GM21825 (cell line): Measurements from ENCODE around the gene FANCC.
"Not testable (repeated sequence)": the region's sequence is repeated elsewhere in the genome, so short reads cannot be mapped to it uniquely, and the experiment has no call there.

ENCODE experiments used
- ATAC-seq: cut with Tn5 transposase; IDR thresholded peaks from one replicate; pipeline ENCODE4 v1.9.1; 2021; ENCODE audit warnings: mild to moderate bottlenecking, moderate library complexity; ENCODE audit not compliant: unreplicated experiment

The FANCC gene

DNA sequence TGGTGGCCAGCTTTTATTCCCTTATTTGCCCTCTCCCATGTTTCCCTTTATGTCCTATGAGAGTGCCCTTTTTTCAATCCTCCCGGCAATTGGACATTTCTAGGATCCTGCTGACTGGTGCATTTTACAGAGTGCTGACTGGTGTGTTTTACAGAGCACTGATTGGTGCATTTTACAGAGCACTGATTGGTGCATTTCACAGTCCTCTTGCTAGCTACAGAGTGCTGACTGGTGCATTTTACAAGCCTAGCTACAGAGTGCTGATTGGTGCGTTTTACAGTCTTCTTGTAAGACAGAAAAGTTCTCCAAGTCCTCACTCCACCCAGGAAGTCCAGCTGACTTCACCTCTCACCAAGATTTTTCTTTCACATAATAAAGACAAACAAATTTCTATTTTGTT is 15.4 kb upstream of the FANCC start:
- no peak for ATAC-seq

DNA sequence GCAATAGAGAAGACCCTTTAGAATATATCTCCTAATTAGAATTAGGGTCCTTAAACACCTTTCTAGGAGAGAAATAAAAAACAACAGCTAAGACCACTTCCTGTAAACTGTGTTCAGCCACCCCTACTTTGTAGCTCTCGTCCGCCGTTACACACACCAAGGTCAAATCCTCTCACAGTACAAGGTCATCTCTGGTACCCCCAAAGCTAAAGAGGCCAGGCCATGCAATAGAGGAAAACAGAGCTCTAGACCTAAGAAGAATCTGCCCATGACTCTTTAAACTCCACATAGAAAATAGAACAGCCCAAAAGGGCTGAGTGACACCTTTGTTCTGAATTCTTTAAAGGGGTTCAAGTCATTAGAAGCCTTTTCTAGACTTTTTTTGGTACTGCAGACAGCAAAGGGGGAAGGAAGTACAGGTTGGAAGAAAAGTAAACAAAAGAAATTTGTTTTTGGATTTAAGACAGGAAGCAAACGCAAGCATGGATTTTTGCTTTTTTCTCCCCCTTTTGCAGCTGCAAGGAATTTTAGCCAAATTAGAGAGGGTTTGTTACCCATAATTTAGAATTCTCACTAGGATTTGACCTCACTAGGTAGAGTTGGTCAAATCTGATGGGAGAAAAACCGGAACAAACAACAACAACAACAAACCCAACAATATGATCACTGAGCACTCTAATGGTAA is 13.4 kb upstream of the FANCC start:
- no peak for ATAC-seq

DNA sequence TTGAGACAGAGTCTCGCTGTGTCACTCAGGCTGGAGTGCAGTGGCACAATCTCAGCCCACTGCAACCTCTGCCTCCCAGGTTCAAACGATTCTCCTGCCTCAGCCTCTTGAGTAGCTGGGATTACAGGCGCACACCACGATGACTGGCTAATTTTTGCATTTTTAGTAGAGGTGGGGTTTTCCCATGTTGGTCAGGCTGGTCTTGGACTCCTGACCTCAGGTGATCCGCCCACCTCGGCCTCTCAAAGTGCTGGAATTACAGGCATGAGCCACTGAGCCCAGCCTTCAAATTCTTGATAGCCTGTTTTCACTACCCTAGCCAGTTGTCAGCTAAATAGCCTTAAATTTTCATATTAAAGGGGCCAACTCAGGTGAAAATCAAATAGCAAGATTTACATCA is 11.6 kb upstream of the FANCC start:
- not testable (repeated sequence) for ATAC-seq

- no peak for ATAC-seq
Observed at GRCh38 chr9:95327239-95327865, 9.8 kb upstream of the FANCC start.

GRCh38 chr9:95325221-95325620 is 7.7 kb upstream of the FANCC start:
- ATAC-seq, result no peak

- no peak for ATAC-seq
Observed at GRCh38 chr9:95317893-95318211, 343 bp upstream of the FANCC start.

DNA sequence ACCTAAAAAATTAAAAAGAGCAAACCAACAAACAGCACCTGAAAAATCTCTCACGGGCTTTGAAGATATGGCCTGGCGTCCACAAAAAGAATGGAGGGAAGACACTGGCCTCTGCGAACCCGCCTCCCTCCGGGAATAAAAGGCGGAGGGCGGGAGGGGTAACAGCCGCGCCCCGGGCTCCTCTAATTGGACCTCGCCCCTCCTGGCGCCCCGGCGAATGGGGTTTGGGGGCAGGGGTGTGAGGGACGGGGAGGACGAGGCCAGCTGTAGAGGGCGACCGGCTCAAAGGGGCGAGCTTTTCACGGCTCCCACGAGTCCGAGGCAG is 753 bp downstream of the FANCC start:
- ATAC-seq, result peak; percentile 52

GRCh38 chr9:95316274-95316673 is 1.2 kb downstream of the FANCC start:
- no peak for ATAC-seq

GRCh38 chr9:95315108-95315746 is 2.3 kb downstream of the FANCC start:
- no peak for ATAC-seq

GRCh38 chr9:95313010-95313498 is 4.5 kb downstream of the FANCC start:
- ATAC-seq, result no peak

DNA sequence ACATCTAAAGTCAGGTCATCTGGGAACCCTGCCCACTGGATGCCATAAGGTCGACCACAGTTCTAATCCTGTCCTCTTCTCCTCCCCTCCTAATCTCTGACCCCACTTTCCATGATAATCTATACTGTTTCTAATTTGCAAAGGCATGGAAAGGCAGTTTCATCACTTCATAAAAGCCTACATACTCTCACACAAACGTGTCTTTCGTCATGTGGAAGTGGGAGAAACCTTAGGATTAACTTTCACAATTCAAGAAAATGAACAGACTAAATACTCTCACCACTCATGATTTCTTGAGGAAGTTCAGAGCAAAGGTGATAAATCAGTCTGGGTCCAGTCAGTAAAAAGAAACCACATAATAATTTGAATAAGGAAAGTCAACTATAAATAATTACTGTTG is 5.5 kb downstream of the FANCC start:
- ATAC-seq, result no peak

GRCh38 chr9:95307538-95307937 is 10.0 kb downstream of the FANCC start:
- no peak for ATAC-seq

DNA sequence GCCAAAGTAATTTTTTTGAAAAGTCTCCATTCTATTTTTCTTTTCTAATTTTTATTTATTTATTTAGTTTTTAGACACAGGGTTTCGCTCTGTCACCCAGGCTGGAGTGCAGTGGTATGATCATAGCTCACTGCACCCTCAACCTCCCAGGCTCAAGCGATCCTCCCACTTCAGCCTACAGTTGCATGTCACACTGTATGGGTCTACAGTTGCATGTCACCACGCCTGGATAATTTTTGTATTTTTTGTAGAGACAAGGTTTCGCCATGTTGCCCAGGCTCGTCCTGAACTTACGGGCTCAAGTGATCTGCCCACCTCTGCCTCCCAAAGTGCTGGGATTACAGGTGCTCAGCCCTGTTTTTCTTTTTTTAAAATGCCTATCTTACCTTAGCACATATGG is 10.7 kb downstream of the FANCC start:
- ATAC-seq, result no peak

- ATAC-seq, result no peak
Observed at GRCh38 chr9:95305770-95306492, 11.6 kb downstream of the FANCC start.

DNA sequence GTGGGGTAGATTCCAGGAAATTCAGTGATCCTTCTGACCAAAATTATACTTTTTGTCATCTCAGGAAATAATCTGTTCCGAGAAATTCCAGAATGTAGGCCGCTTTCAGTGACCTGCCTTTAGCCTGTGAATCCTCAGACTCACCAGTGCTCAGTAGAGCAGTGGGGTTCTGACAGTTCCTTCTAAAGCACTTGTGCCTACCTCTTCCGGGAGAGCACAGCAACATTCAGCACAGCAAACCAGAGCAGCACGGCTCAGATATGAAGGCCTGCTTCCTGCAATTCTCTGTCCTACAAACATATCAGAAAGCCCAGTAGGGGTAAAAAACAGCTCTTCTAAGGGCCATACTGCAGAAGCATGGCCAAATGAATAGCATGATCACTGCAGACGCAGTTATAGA is 15.0 kb downstream of the FANCC start:
- no peak for ATAC-seq

GRCh38 chr9:95297760-95298159 is 19.7 kb downstream of the FANCC start:
- ATAC-seq, result no peak

GRCh38 chr9:95297316-95297715 is 20.2 kb downstream of the FANCC start:
- ATAC-seq, result no peak

DNA sequence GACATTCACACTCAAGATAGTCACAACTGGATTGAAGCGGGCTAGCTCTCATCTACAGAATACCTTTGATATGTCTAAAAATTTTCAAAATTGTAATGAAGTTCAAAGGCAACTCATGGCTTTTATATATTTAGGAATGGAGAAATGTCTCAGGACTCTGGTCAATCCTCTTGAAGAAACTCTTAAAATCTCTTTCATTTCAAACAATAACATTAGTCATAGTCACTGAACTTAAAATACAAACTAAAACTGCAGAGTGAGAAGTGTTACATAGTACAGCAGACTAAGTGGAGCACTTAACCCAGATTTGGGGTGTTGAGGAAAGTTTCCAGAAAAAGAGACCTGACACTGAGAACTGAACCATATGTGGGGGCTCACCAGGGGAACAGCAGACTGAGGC is 20.7 kb downstream of the FANCC start:
- ATAC-seq, result no peak

DNA sequence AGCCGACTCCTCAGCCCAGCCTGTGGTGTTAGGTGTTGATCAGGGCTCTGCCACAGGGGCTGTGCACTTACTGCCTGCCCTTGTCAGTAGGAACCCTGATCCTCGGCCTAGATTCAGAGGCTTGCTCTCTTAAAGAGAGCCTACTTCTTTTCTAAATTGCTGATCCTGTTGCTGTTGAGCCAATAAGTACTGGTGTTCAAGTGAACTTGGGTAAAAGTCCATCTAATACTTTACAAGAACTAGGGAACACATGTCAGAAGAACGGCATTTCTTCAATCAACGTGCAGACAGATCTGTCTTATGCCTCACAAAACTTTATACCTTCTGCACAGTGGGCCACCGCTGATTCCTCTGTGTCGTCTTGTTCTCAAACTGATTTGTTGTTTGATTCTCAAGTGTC is 24.2 kb downstream of the FANCC start:
- not testable (repeated sequence) for ATAC-seq

GRCh38 chr9:95292226-95292625 is 25.3 kb downstream of the FANCC start:
- ATAC-seq, result no peak

- no peak for ATAC-seq
Observed at GRCh38 chr9:95286151-95286550, 31.4 kb downstream of the FANCC start.

DNA sequence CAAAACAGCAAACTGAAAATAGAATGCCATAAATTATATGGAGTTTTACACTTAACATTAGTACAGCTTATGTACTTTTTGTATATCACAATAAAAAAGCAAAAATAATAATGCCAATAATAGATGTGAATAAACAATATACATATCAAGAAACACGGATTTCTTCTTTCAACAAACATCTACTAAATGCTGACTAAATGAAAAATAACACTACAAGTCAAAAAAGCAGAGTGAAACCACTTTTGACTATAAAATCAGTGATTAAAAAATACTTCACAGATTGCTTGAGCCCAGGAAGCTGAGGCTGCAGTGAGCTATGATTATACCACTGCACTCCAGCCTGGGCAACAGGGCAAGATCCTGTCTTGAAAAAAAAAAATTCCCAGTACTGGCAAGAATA is 32.2 kb downstream of the FANCC start:
- no peak for ATAC-seq
